ENCODE results near the gene YTHDC1. TPM values are rescaled to one million over a fixed set of nuclear protein-coding genes. Genes with fewer than 3 reads are reported as not detected.

YTHDC1 gene
- polyA plus RNA-seq, 1 donor from 2014 or later = 139 TPM

DNA sequence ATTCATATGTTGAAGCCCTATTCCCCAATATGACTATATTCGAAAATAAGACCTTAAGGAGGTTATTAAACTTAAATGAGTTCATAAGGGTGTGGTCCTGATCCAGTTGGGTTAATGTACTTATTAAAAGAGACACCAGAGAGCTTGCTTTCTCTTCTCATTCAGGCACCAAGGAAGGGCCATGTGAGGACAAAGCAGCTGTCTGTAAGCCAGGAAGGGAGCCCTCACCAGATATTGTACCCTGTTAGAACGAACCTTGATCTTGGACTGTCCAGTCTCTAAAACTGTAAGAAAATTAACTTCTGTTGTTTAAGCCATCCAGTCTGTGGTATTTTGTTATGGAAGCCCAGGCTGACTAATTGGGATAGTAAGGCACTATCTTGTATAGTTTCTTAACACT is 9.1 kb upstream of the YTHDC1 start:
- no peak overlapping the region for H3K4me2 ChIP-seq (ENCODE audit: low read length)
- H2AFZ ChIP-seq (ENCODE audit: low read depth, low read length) = no peak overlapping the region
- no peaks in the 10 kb centered on the region for H3K27me3 ChIP-seq (ENCODE audit: insufficient read depth, low read depth, low read length)
- no peaks in the 10 kb centered on the region for H3K36me3 ChIP-seq (ENCODE audit: insufficient read depth, low read length)
- H3K9me2 ChIP-seq (ENCODE audit: insufficient read depth, low read length) = no peaks in the 10 kb centered on the region
- H3K9ac ChIP-seq (ENCODE audit: low read length) = no peak overlapping the region
- no peaks in the 10 kb centered on the region for H3F3A ChIP-seq (ENCODE audit: insufficient read depth, low read length, poor library complexity, severe bottlenecking)
- H3K79me2 ChIP-seq (replicated peaks; ENCODE audit: insufficient read depth, low read length) = no peaks in the 10 kb centered on the region
- H3K27ac ChIP-seq (ENCODE audit: low read length) = no peak overlapping the region
- H4K20me1 ChIP-seq (ENCODE audit: insufficient read depth) = no peaks in the 10 kb centered on the region
- no peaks in the 10 kb centered on the region for H3K9me3 ChIP-seq (ENCODE audit: low read length)
- TF ChIP-seq EZH2 (IDR thresholded peaks at IDR 0.05; ENCODE audit: borderline replicate concordance, insufficient read depth, low read length, poor library complexity, severe bottlenecking) (no peak), POLR2AphosphoS5 (IDR thresholded peaks at IDR 0.05) (no peak)
- TF ChIP-seq, protein P1, sequence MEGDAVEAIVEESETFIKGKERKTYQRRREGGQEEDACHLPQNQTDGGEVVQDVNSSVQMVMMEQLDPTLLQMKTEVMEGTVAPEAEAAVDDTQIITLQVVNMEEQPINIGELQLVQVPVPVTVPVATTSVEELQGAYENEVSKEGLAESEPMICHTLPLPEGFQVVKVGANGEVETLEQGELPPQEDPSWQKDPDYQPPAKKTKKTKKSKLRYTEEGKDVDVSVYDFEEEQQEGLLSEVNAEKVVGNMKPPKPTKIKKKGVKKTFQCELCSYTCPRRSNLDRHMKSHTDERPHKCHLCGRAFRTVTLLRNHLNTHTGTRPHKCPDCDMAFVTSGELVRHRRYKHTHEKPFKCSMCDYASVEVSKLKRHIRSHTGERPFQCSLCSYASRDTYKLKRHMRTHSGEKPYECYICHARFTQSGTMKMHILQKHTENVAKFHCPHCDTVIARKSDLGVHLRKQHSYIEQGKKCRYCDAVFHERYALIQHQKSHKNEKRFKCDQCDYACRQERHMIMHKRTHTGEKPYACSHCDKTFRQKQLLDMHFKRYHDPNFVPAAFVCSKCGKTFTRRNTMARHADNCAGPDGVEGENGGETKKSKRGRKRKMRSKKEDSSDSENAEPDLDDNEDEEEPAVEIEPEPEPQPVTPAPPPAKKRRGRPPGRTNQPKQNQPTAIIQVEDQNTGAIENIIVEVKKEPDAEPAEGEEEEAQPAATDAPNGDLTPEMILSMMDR (IDR thresholded peaks at IDR 0.05; ENCODE audit: poor library complexity, severe bottlenecking) = no peak
- no peak overlapping the region for H3K4me3 ChIP-seq (ENCODE audit: low read length)

DNA sequence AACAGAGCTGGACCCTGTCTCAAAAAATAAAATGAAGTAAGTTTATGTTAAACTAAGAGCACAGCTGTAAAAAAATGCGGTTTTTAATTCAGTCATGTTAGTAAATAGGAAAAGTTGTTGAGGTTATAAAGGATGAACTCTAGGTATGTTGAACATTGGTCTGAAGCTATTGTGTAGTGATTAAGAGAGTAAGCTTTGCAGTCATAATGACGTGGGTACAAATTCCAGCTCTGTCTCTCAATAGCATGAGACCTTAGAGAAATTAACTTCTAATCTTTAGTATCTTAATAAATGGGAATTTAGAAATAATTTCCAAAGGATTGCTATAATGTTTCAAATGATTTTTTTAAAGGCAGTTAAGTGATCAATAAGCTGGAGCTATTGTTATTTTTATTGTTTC is 2.9 kb upstream of the YTHDC1 start:
- H3F3A ChIP-seq (ENCODE audit: insufficient read depth, low read length, poor library complexity, severe bottlenecking) = peaks cover 6% of the 10 kb centered on the region
- H3K27me3 ChIP-seq (ENCODE audit: insufficient read depth, low read depth, low read length) = no peaks in the 10 kb centered on the region
- H3K79me2 ChIP-seq (replicated peaks; ENCODE audit: insufficient read depth, low read length) = peaks cover 16% of the 10 kb centered on the region
- no peak overlapping the region for H3K27ac ChIP-seq (ENCODE audit: low read length)
- TF ChIP-seq, protein P2, sequence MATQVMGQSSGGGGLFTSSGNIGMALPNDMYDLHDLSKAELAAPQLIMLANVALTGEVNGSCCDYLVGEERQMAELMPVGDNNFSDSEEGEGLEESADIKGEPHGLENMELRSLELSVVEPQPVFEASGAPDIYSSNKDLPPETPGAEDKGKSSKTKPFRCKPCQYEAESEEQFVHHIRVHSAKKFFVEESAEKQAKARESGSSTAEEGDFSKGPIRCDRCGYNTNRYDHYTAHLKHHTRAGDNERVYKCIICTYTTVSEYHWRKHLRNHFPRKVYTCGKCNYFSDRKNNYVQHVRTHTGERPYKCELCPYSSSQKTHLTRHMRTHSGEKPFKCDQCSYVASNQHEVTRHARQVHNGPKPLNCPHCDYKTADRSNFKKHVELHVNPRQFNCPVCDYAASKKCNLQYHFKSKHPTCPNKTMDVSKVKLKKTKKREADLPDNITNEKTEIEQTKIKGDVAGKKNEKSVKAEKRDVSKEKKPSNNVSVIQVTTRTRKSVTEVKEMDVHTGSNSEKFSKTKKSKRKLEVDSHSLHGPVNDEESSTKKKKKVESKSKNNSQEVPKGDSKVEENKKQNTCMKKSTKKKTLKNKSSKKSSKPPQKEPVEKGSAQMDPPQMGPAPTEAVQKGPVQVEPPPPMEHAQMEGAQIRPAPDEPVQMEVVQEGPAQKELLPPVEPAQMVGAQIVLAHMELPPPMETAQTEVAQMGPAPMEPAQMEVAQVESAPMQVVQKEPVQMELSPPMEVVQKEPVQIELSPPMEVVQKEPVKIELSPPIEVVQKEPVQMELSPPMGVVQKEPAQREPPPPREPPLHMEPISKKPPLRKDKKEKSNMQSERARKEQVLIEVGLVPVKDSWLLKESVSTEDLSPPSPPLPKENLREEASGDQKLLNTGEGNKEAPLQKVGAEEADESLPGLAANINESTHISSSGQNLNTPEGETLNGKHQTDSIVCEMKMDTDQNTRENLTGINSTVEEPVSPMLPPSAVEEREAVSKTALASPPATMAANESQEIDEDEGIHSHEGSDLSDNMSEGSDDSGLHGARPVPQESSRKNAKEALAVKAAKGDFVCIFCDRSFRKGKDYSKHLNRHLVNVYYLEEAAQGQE (IDR thresholded peaks at IDR 0.05; ENCODE audit: borderline replicate concordance) = no peak
- no peak for TF ChIP-seq RAD21 (conservative IDR thresholded peaks at IDR 0.05)
- H3K9me2 ChIP-seq (ENCODE audit: insufficient read depth, low read length) = no peaks in the 10 kb centered on the region
- no peak overlapping the region for H2AFZ ChIP-seq (ENCODE audit: low read depth, low read length)
- H3K9ac ChIP-seq (ENCODE audit: low read length) = no peak overlapping the region
- H3K9me3 ChIP-seq (ENCODE audit: low read length) = no peaks in the 10 kb centered on the region
- H3K4me3 ChIP-seq (ENCODE audit: low read length) = no peak overlapping the region
- H3K36me3 ChIP-seq (ENCODE audit: insufficient read depth, low read length) = no peaks in the 10 kb centered on the region
- H4K20me1 ChIP-seq (ENCODE audit: insufficient read depth) = no peaks in the 10 kb centered on the region
- H3K4me2 ChIP-seq (ENCODE audit: low read length) = no peak overlapping the region

GRCh38 chr4:68349279-68349648 is 626 bp downstream of the YTHDC1 start:
- H3K27ac ChIP-seq (ENCODE audit: low read length) = peak overlapping the region; percentile 99
- H3K4me2 ChIP-seq (ENCODE audit: low read length) = peak overlapping the region; percentile 83
- no peaks in the 10 kb centered on the region for H3K9me2 ChIP-seq (ENCODE audit: insufficient read depth, low read length)
- TF ChIP-seq EP300 (conservative IDR thresholded peaks at IDR 0.05; ENCODE audit: poor library complexity, severe bottlenecking) = no peak
- TF ChIP-seq EZH2 (IDR thresholded peaks at IDR 0.05; ENCODE audit: borderline replicate concordance, insufficient read depth, low read length, poor library complexity, severe bottlenecking) = no peak
- TF ChIP-seq MXI1 (conservative IDR thresholded peaks at IDR 0.05; ENCODE audit: poor library complexity, severe bottlenecking) = no peak
- no peak for TF ChIP-seq POLR2AphosphoS5 (IDR thresholded peaks at IDR 0.05)
- TF ChIP-seq RAD21 (conservative IDR thresholded peaks at IDR 0.05) = no peak
- TF ChIP-seq SMC3 (conservative IDR thresholded peaks at IDR 0.05; ENCODE audit: poor library complexity) = no peak
- no peak for TF ChIP-seq TAF1 (IDR thresholded peaks at IDR 0.05; ENCODE audit: low read depth)
- TF ChIP-seq, protein P2 (IDR thresholded peaks at IDR 0.05; ENCODE audit: borderline replicate concordance) = no peak
- TF ChIP-seq, protein P1 (IDR thresholded peaks at IDR 0.05; ENCODE audit: poor library complexity, severe bottlenecking) = no peak
- peak overlapping the region; percentile 95 for H2AFZ ChIP-seq (ENCODE audit: low read depth, low read length)
- H3K79me2 ChIP-seq (replicated peaks; ENCODE audit: insufficient read depth, low read length) = peaks cover 50% of the 10 kb centered on the region
- H3K9me3 ChIP-seq (ENCODE audit: low read length) = no peaks in the 10 kb centered on the region
- peak overlapping the region; percentile 85 for H3K4me3 ChIP-seq (ENCODE audit: low read length)
- H3F3A ChIP-seq (ENCODE audit: insufficient read depth, low read length, poor library complexity, severe bottlenecking) = peaks cover 6% of the 10 kb centered on the region
- no peaks in the 10 kb centered on the region for H3K27me3 ChIP-seq (ENCODE audit: insufficient read depth, low read depth, low read length)
- peaks cover 12% of the 10 kb centered on the region for H4K20me1 ChIP-seq (ENCODE audit: insufficient read depth)
- no peaks in the 10 kb centered on the region for H3K36me3 ChIP-seq (ENCODE audit: insufficient read depth, low read length)
- H3K9ac ChIP-seq (ENCODE audit: low read length) = peak overlapping the region; percentile 99

Data from neural cell (in vitro differentiated cells).